ENCODE data around the gene MCTP1.

The MCTP1 gene

GRCh38 chr5:95113489-95113888, 171.4 kb downstream of the MCTP1 start:
- no peak for DNase-seq

DNA sequence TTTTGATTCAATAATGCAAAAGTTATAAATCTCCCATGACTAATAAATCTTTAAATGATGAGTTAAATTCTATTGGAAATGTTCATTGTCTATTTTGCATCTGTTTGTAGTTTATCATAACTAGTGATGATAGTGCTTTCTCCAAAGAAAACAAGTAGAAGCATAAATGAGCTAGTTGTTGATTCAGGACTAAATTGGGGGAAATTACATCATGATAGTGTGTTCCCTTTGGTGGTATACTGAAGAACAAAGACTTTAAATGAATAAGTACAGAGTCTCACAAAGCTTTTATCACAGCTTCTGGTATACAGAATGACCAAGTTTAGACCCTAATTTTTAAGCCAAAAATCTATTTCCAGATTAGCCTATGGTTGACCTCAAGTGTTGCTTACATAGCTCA, 173.8 kb downstream of the MCTP1 start:
- DNase-seq = no peak

- DNase-seq = no peak
Measured at GRCh38 chr5:95110118-95110517, 174.8 kb downstream of the MCTP1 start.

DNA sequence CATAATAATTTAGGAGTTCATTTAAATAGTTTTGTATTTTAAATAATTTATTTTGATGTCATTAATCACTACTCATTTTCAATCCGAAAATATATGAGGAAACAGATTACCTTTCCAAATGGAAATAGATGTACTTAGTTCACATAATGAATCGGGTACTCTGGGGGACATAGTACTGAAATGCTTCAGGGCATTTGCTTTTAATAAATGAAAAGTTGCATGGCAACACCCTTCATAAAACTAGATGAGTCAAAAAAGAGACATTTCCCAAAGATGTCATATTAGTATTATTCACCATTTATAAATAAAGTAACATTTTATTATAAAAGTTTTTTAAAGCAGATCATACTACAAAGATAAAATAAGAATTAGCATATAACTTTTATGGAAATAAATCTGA, 177.8 kb downstream of the MCTP1 start:
- DNase-seq = no peak

DNA sequence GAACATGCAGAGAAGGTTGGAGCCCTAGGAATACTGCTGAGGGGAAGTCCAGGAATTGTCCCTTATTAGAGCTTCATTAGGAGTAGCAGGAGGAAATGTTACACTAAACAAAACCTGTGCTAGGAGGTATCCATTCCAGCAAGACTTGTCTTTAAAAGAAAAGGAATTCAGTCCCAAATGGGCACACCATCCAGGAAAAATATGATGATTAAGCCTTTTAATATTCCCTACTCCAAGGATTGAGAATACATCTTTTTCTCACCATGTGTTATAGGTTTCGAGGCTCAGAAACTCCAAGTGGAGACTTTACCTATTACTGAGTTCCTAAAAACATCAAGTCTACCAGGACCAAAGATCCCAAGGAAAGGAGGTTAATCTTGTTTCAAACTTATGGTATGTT, 179.3 kb downstream of the MCTP1 start:
- no peak for DNase-seq

GRCh38 chr5:95102687-95103086, 182.2 kb downstream of the MCTP1 start:
- no peak for DNase-seq

GRCh38 chr5:95102080-95102479, 182.8 kb downstream of the MCTP1 start:
- no peak for DNase-seq

DNA sequence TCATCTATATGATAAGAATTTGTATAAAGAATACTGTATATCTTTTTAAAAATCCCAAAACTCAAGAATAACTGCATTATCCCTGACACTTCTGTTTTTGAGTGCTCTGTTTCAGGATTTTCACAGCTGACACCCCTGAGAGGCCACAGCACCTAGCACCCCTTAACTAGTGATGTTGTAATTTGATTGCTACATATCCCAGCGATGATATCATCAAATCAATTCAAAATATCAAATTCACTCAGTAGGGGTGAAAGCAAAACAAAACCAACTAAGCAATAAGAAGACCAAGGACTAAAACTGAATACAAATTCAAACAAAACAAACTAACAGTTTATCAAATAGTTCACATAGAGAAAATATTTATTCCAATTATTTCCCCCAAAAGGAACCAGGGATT, 184.3 kb downstream of the MCTP1 start:
- no peak for DNase-seq

GRCh38 chr5:95098012-95098411, 186.9 kb downstream of the MCTP1 start:
- DNase-seq = no peak

- no peak for DNase-seq
Measured at GRCh38 chr5:95093211-95093610, 191.7 kb downstream of the MCTP1 start.

GRCh38 chr5:95090774-95091173, 194.1 kb downstream of the MCTP1 start:
- no peak for DNase-seq

GRCh38 chr5:95087816-95088317, 197.0 kb downstream of the MCTP1 start:
- DNase-seq = no peak

DNA sequence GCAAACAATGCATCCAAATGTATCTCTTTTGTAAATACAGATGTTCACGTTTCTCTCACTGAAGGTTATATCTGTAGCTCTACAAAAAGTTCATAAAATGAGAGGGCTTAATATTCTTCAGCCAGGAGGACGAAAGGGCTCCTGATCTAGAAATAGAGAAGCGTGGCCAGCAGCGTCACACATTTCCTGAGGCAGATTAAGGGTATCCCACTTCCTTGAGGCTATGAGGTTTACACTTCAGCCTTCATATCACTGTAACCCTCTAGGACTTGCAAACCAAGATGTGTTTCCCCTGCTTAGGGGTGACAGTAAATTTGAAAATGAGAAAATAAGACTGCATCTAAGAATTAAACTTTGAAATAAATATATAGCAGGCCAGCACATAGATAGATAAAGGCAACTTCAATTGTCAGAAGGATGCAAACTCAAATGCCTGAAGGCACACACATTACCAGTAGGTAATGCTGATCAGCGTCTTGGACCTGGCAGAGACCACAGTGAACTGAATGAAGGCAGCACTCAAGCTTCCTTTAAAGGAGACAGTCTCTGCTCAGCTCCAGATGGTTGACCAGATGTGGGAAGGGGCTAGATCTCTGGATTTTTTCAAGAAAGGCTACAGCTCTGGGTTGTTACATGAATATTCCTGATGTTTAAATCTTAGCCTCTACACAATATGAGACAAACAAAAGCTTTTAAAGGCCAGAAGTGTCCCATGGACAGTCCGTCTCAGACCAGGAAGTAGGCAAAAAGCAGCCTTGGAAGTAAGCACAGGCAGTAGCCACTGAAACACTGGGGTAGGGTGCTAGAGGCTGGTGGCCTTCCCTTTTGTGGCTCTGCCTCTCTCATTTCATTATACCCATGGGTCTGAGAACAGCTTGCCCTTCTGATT, 197.7 kb downstream of the MCTP1 start:
- no peak for DNase-seq

- DNase-seq = no peak
Measured at GRCh38 chr5:95084757-95085156, 200.1 kb downstream of the MCTP1 start.

DNA sequence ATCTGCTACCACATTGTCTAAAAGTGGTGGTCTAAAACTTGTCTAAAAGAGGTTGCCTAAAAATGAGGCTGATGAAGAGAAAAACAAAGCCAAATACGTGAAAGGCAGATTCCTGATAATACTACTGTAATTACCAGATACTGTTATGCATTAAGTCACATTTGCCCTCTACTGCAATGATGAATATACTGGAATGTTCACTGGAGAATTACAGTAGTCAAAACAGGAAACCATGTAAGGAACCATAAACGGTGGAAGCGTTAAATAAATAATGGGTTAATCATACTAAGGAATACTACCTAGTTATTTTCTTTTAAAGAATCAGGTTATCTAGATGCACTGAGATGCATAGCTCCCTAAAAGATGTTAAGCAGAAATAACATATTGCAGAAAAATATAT, 201.3 kb downstream of the MCTP1 start:
- DNase-seq = no peak

DNA sequence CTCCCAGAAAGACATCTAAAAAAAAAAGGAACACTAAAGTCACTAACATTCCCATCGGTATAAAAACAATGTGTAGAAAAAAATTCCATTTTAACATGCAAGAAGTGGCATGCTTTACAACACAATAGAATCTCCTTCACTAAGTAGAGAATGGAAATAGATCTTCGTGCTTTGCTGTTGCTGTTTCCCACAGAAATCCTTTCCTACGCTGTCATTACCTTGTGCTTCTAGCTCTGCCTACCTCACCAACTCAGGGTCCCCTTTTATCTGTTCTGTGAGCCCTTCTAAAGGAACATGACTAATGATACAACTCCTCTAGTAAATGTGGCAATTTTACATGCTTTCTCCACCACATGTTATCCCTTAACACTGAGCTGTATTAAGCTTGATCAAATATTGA, 202.9 kb downstream of the MCTP1 start:
- DNase-seq = no peak

GRCh38 chr5:95081500-95081960, 203.4 kb downstream of the MCTP1 start:
- no peak for DNase-seq

GRCh38 chr5:95080441-95080840, 204.5 kb downstream of the MCTP1 start:
- DNase-seq = no peak

- DNase-seq = no peak
Measured at GRCh38 chr5:95080030-95080429, 204.9 kb downstream of the MCTP1 start.

DNA sequence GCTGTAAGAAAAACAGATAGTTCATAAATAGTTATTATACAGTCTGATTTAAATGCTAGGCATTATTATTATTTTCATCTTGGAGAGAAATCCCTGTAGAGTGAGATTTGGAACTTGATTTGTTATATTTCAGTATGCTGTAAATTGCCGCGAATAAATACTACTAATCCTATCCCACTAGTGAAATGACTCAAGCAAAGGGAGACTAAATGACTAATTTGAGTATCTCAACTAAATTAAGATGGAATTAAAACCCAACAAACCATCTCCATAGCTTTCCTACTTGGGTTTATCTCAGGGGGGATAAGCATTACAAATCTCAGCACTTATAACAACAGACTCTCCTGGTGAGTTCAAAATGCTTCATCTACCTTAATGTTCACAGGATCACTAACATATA, 206.0 kb downstream of the MCTP1 start:
- no peak for DNase-seq

DNA sequence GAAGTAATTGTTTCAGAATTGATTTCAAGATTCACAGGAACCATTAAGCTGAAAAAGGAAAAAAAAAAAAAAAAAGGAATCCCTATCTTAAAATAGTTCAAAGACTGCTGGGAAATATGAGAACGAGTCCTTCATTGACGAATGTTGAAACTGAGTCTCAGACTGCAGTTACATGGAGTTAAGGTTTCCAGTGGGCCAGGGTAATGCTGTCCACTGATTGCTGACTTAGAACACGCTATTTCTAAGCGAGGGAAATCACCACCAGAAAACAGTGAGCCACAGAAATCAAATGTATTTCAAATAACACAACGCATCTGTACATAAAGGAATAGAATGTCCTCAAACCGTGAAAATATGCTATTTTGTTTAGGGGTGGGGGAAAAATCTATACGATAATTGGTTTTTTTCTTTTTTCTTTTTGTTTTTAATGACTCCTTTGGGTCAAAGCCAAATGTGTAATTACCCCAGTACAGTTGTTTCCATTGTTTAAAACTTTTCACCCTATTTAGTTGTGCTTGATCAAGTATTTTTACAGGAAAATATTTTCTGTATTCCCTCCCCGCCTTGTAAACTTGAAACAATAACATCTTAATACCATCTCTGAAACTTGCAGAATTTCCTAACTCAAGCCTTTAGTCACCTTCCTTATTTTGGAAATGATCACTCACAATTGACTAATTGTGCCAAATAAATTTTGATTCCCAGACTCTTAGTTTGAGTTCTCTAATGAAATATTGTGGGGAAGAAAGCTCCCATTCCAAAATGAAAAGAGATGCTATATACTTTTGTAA, 208.3 kb downstream of the MCTP1 start:
- no peak for DNase-seq

- no peak for DNase-seq
Measured at GRCh38 chr5:95075111-95075510, 209.8 kb downstream of the MCTP1 start.

DNA sequence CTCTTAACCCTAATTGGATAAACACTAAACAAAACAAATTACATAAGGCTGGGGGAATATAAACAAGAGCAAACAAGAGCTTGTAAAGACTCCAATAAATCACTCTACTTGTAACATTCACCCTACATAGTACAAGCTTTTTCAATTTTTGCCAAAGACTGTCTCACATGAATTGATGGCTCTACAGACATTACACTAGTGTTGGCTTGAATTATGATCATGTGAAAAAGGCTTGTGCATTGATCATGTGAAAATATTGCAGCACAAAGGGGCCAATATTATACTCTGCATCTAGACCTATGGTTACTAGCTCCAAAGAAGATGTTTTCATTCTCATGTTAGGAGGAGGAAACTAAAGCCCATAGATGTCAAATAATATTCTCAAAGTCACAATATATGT, 212.6 kb downstream of the MCTP1 start:
- no peak for DNase-seq

GRCh38 chr5:95070866-95071265, 214.0 kb downstream of the MCTP1 start:
- DNase-seq = no peak
